Body of pancreas (tissue), 4 donors: ENCODE measurements around the gene KCNIP4. TPM values are rescaled to one million over a fixed set of nuclear protein-coding genes. Genes with fewer than 3 reads are reported as not detected.

Experiments
- ATAC-seq: fragments of 150-250 bp; one replicate; pipeline ENCODE4 v1.9.1; 2016
- DNase-seq, 4 donors: peaks; one replicate each; pipeline ENCODE4 v3.0.0-alpha.2; 2019
- H3K27ac ChIP-seq, 4 donors: fragments of 200-600 bp; sonication (generic); 1 replicate in 3 of 4; 2 replicates in 1 of 4; pipeline versions ENCODE4 v1.5.1 to v1.6.1; 2016 to 2019; ENCODE audit warnings: mild to moderate bottlenecking in 1 of 4, mixed read lengths in 1 of 4, moderate library complexity in 1 of 4
- H3K27me3 ChIP-seq, 2 donors: fragments of 200-600 bp; sonication (generic); one replicate each; pipeline ENCODE4 v1.6.0; 2016; ENCODE audit warnings: mild to moderate bottlenecking in 1 of 2
- H3K36me3 ChIP-seq, 2 donors: fragments of 200-600 bp; sonication (generic); replicated peaks in 1 of 2; 2 replicates each; pipeline ENCODE4 v1.5.1; 2016; ENCODE audit warnings: low read depth in 2 of 2; ENCODE audit not compliant: insufficient read depth in 1 of 2
- H3K4me1 ChIP-seq: fragments of 200-600 bp; sonication (generic); one replicate; pipeline ENCODE4 v1.6.0; 2016
- H3K4me3 ChIP-seq, 2 donors: fragments of 200-600 bp; sonication (generic); 1 replicate in 1 of 2; 2 replicates in 1 of 2; pipeline ENCODE4 v1.5.1; 2016 to 2019
- H3K9me3 ChIP-seq, 3 donors: fragments of 200-600 bp; sonication (generic); 1 replicate in 2 of 3; 2 replicates in 1 of 3; pipeline ENCODE4 v1.5.1; 2016
- CTCF ChIP-seq, 7 experiments: fragments of 450-650 bp in 4 of 7; fragments of 200-600 bp in 3 of 7; sonication (generic) in 3 of 7; IDR thresholded peaks; one replicate each; pipeline ENCODE4 v1.5.1; 2016 to 2019; ENCODE audit warnings: antibody characterized with exemption in 7 of 7
- POLR2A ChIP-seq, 3 donors: fragments of 450-650 bp; IDR thresholded peaks; one replicate each; pipeline ENCODE4 v1.6.1; 2016; ENCODE audit warnings: antibody characterized with exemption in 3 of 3, mild to moderate bottlenecking in 2 of 3
- WGBS, 2 donors: methylation state at CpG; one replicate each; pipeline ENCODE4 v1.1.5; 2017; 5-methylcytosine and 5-hydroxymethylcytosine counted together
- intact Hi-C: fragments of 100-400 bp; cut with DNase I; formaldehyde crosslinking; loops from one replicate; pipeline ENCODE4 v1.15.1; 2023
- microRNA-seq, 2 donors: library from miRNA; unstranded; fragments of <30 nt; microRNA quantifications; one replicate each; pipeline ENCODE4, GENCODE V29; 2016; ENCODE audit warnings: borderline number of aligned reads in 2 of 2, borderline replicate concordance in 2 of 2
- total RNA-seq, 2 donors: library from RNA; depleted of rRNA; stranded (reverse); fragments of >200 nt; gene quantifications; one replicate each; pipeline ENCODE4 v1.1.0, GENCODE V29; 2016

KCNIP4 gene
- total RNA-seq, 2 donors from 2014 or later: not detected

- Histone ChIP-seq H3K9me3 (no peaks in the 10 kb centered on the region), H3K4me3 (no peak overlapping the region), H3K27me3 (no peaks in the 10 kb centered on the region), H3K4me1 (no peaks in the 10 kb centered on the region), H3K36me3 (no peaks in the 10 kb centered on the region), H3K27ac (no peak overlapping the region)
- whole genome bisulfite sequencing, 2 donors: 43 to 62% methylated on average over 3 of the region's 3 CpGs
- ATAC-seq (no peak), DNase-seq (no peak)
- intact Hi-C loops: loop anchor here (10.0 kb wide), 1 partner anchor 1458 kb away; no protein-coding TSS in a partner anchor
- no peak for TF ChIP-seq POLR2A (IDR thresholded peaks at IDR 0.05)
- TF ChIP-seq CTCF (IDR thresholded peaks at IDR 0.05): no peak
Observed at GRCh38 chr4:20682853-20683252, 1265.7 kb downstream of the KCNIP4 start.

- no peak for TF ChIP-seq CTCF (IDR thresholded peaks at IDR 0.05)
- TF ChIP-seq POLR2A (IDR thresholded peaks at IDR 0.05): no peak
- Histone ChIP-seq H3K4me3 (no peak overlapping the region), H3K4me1 (no peaks in the 10 kb centered on the region), H3K27me3 (no peaks in the 10 kb centered on the region), H3K27ac (no peak overlapping the region), H3K9me3 (no peaks in the 10 kb centered on the region), H3K36me3 (no peaks in the 10 kb centered on the region)
- DNase-seq (no peak), ATAC-seq (no peak)
- intact Hi-C loops: loop anchor here (10.0 kb wide), 1 partner anchor 1456 kb away; no protein-coding TSS in a partner anchor
- 34 to 45% methylated on average over 1 of the region's 1 CpG for WGBS, 2 donors
Observed at GRCh38 chr4:20681271-20681670, 1267.3 kb downstream of the KCNIP4 start.

- ATAC-seq: no peak
- no peaks in the 10 kb centered on the region for H3K27me3 ChIP-seq
- H3K9me3 ChIP-seq: no peaks in the 10 kb centered on the region
- H3K27ac ChIP-seq: no peak overlapping the region
- DNase-seq: no peak
- TF ChIP-seq POLR2A (IDR thresholded peaks at IDR 0.05) (no peak), CTCF (IDR thresholded peaks at IDR 0.05) (no peak)
- no peaks in the 10 kb centered on the region for H3K36me3 ChIP-seq
- intact Hi-C loops: loop anchor here (10.0 kb wide), 1 partner anchor 1456 kb away; no protein-coding TSS in a partner anchor
- H3K4me3 ChIP-seq: no peak overlapping the region
- 52 to 59% methylated on average over 1 of the region's 1 CpG for WGBS, 2 donors
- no peaks in the 10 kb centered on the region for H3K4me1 ChIP-seq
Observed at GRCh38 chr4:20680736-20681135, 1267.8 kb downstream of the KCNIP4 start.

- Histone ChIP-seq H3K27me3 (no peaks in the 10 kb centered on the region), H3K4me3 (no peak overlapping the region), H3K4me1 (no peaks in the 10 kb centered on the region), H3K27ac (no peak overlapping the region), H3K9me3 (no peaks in the 10 kb centered on the region), H3K36me3 (no peaks in the 10 kb centered on the region)
- DNase-seq (no peak), ATAC-seq (no peak)
- WGBS, 2 donors: 26 to 36% methylated on average over 1 of the region's 1 CpG
- TF ChIP-seq CTCF (IDR thresholded peaks at IDR 0.05): no peak
- no peak for TF ChIP-seq POLR2A (IDR thresholded peaks at IDR 0.05)
- intact Hi-C loops: loop anchor here (10.0 kb wide), 1 partner anchor 1455 kb away; no protein-coding TSS in a partner anchor
Observed at GRCh38 chr4:20679951-20680350, 1268.6 kb downstream of the KCNIP4 start.

Small RNAs within 50 kb of the gene (microRNA-seq; reads per million reads assigned to microRNA genes)
- gene MIR7978: 0 reads per million in 2 donors
